Measurements from ENCODE around the gene MIX23.

DNA sequence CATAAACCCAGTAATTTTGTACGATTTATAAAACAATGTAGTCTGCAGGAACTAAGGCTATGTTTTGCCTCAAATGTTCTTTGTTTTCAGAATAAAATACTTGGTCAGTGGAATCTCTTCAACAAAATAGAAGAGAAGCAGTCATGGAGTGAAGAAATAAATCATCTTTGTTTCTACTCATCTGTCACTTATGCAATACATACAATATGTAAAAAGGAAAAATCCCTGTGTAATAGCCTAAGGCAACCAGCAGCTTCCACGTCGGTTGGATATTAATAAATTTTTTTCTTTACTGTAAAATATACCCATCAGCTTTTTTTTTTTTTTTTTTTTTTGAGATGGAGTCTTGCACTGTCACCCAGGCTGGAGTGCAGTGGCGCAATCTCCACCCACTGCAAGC, 38.1 kb upstream of the MIX23 start:
- TF ChIP-seq, protein P1, sequence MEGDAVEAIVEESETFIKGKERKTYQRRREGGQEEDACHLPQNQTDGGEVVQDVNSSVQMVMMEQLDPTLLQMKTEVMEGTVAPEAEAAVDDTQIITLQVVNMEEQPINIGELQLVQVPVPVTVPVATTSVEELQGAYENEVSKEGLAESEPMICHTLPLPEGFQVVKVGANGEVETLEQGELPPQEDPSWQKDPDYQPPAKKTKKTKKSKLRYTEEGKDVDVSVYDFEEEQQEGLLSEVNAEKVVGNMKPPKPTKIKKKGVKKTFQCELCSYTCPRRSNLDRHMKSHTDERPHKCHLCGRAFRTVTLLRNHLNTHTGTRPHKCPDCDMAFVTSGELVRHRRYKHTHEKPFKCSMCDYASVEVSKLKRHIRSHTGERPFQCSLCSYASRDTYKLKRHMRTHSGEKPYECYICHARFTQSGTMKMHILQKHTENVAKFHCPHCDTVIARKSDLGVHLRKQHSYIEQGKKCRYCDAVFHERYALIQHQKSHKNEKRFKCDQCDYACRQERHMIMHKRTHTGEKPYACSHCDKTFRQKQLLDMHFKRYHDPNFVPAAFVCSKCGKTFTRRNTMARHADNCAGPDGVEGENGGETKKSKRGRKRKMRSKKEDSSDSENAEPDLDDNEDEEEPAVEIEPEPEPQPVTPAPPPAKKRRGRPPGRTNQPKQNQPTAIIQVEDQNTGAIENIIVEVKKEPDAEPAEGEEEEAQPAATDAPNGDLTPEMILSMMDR (IDR thresholded peaks at IDR 0.05; ENCODE audit: low read length) = no peak
- TF ChIP-seq EZH2phosphoT487 (IDR thresholded peaks at IDR 0.05; ENCODE audit: low read length) = no peak

Data from MM.1S (cell line).